GM19467 (cell line): ENCODE results near the gene PAX5.

Experiments
- ATAC-seq: cut with Tn5 transposase; IDR thresholded peaks from one replicate; pipeline ENCODE4 v1.9.1; 2021; ENCODE audit warnings: mild to moderate bottlenecking, moderate library complexity; ENCODE audit not compliant: unreplicated experiment

PAX5 gene

DNA sequence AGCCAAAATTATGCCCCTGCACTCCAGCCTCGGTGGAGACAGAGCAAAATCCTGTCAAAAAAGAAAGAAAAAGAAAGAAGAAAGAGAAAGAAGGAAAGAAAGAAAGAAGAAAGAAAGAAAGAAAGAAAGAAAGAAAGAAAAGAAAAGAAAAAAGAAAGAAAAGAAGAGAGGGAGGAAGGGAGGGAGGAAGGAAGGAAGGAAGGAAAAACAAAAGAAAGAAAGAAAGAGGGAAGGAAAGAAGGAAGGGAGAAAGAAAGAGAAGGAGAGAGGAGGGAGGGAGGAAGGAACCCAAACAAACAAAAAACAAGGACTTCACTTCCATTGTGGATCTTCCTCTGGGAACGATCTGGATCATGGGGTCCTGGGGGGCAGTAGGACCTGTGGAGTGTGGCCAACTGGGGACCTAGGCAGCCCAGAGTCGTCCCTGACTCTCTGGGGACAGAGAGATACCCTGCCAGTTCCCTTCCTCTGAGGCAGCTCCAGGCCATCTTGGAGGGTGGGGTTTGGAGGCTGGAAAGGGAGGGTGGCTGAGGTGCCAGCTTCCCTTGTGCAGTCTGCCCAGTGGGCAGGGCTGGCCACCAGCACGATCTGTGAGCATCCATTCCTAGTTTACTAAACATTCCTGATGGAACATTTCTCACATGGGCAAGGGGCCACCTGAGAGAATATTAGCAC, 216.8 kb downstream of the PAX5 start:
- no peak for ATAC-seq

DNA sequence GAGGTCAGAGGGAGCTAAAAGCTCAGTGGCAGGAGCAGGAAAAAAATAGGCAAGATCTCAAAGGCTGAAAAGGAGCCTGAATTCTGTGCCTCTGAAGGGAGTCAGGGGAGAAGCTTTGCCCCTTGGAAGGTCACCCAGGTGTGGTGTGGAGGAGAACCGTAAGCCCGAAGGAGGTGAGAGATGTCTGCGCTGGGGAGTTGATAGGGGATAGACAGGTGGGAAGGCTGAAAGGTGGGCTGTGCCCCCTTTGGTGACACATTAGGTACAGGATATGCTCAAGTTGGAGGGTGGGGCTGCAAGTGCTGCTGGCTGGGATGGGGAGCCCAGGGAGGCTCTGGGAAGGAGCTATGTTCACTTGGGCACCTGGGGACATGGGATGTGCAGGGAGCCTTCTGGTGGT, 217.7 kb downstream of the PAX5 start:
- ATAC-seq: no peak

DNA sequence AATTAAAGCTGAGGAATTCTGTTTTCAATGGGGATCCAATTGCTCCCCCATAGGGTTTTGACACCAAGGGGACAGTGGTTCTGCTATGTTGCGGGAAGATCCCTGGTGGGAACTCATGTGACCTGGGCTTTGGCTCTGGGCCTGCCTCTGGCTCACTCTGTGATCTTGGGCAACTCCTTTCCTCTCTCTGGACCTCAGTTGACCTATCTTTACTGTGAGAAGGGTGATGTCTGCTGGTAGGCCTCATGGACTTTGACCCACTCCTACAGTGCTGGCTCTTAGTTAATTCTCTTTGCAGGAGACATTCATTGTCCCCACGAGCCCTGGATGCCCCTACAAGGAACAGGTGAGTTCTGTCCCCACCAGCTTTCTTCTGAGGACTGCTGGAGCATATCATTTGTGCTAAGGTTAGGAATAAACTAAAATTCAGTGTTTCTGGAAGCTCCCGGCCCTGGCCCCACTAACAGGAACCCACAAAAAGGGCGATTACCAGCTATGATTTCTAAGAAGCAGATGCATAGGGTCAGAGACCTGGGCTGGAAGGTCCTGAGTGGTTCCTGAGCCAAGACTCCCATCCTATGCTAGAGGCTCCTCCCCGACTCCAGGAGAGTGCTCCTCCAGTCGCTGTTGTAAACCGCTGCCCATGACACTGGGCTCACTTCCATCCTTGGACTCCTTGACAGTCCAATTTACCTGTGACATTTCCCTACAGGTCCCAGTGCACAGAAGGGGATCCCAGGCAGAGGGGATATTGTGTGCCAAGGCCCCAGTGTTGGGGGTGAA, 218.3 kb downstream of the PAX5 start:
- ATAC-seq: no peak

DNA sequence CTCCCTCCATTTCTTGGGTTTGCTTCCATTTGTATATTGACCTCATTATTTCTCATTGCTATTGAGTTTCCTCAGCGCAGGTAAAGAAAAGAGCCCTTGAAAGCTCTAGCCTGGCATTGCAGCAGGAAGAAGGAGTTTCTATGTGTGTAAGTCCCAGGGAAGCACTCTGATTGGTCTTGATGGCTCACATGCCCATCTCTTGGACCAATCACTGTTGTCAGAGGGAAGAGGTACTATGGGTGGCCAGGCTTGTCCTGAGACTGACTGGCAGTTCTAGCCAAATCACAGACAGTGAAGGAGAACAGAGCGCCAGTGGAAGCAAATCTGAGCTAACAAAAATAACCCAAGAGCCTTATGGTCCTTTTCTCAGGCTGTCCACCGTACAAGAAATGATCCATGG, 219.0 kb downstream of the PAX5 start:
- ATAC-seq: no peak

DNA sequence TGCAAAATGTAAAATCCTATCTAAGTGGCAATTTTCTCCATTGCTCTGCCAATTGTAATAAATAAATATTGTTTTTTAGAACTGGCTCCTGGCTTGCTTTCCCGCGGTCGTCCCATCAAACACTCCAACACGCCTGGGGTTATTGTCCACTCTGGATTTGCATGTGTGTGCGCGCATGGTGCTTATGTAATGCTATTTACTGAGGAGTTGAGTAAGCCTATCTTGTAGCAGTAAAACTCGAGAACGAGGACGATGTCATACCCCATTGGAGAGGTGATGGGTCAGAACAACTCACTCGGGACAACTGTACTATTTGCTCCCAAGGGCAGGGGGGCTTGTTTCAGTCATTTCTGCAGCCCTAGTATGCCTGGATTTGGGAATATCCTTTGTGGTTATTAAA, 220.9 kb downstream of the PAX5 start:
- no peak for ATAC-seq

DNA sequence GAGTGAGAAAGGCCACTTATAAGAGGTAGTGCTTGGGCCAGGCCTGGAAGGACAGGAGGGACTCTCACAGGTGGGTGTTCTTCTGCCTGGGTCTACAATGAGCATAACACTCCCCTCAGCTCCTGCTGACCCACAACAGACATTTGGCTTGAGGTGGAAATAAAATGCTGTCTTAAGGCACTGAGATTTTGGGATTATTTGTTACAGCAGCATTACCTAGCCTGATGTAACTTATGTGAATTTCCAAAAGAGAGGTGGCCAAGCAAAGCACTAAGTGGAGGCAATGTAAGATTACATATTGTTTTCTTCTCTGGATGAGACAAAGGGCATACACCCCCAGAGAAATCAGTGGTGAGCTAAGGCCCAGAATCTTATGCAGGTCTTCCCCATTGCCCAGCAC, 221.5 kb downstream of the PAX5 start:
- ATAC-seq: no peak

DNA sequence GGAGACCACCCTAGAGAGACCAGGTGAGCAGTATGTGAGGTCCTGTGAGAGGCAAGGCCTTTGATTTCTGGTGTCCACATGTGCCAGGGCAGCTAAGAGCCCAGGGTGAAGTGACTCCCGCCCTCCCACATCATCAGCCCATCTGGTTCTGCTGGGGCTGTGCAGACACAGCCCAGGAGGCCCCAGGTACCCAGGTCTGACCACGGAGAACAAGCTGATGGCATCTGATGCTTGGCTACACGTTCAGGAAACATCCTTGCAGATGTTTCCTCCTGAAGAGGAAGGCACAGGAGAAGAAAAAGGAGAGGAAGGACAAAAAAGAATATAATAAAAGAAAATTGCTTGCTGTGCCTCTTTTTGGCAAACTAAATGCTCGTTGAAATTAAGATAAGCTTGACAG, 225.8 kb downstream of the PAX5 start:
- ATAC-seq: no peak

DNA sequence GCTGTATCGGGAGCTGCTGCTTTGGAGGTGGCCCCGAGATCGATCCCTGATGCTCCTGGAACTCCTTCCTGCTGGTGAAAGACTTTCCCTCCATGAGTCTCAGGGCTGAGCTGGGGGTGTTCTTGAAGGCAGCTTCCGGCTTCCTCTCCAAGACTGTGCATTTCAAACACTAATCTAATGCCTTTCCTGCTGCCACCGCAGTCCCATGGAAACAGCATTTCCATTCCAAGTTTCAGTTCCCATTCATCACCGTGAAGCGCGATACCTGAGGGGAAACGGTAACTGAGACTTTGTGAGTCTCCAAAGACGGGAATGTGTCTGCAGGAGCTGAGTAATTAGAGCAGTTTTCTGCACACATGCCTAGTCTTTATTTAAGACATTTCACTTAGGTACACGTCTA, 230.1 kb downstream of the PAX5 start:
- no peak for ATAC-seq

DNA sequence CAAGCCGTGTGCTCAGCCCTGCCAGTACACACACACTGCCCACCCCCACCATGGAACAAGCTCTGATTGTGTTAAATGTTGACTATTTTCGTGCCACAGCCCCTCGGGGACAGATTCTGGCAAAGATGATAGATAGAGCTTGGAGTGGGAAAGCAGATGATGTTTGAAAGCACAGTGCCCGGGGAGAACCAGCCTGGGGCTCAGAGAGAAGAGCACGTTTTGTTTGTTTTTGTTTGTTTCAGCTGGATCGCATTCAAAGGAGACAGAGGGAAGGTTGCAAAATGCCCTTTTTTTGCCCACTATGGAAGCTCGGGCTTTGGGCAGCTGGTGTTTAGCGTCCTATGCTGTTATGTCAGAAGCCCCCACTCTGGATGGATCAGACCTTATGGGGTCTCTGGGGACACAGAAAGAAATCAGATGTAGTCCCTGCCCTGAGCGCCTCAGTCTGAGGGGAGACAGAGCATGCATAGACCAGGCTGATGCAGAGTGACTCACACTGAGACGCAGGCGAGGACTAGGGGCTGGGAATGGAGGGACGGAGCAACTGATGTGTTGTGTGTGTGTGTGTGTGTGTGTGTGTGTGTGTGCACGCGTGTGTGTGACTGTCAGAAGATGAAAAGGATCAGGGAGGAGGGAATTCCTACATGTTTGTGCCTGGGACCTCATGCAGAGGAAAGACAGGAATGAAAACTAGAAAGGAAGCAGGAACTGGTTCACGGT, 231.7 kb downstream of the PAX5 start:
- ATAC-seq: no peak

DNA sequence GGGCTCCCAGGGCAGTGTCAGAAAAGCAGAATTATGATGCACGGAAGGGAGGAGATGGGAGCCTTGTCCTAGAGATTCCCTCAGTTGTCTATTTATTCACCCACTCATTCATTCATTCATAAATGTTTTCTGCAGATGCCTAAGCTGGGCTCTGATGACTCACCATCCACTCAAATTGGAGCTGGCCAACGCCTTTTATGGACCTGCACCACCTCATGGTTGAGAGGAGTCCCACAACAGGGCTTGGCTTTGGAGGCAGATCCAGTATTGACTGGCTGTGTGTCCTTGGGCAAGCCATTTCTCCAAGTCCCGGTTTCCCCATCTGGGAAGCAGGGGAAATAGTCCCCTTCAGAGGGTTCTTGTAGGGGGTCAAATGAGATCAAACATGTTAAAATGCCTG, 233.6 kb downstream of the PAX5 start:
- ATAC-seq: no peak

DNA sequence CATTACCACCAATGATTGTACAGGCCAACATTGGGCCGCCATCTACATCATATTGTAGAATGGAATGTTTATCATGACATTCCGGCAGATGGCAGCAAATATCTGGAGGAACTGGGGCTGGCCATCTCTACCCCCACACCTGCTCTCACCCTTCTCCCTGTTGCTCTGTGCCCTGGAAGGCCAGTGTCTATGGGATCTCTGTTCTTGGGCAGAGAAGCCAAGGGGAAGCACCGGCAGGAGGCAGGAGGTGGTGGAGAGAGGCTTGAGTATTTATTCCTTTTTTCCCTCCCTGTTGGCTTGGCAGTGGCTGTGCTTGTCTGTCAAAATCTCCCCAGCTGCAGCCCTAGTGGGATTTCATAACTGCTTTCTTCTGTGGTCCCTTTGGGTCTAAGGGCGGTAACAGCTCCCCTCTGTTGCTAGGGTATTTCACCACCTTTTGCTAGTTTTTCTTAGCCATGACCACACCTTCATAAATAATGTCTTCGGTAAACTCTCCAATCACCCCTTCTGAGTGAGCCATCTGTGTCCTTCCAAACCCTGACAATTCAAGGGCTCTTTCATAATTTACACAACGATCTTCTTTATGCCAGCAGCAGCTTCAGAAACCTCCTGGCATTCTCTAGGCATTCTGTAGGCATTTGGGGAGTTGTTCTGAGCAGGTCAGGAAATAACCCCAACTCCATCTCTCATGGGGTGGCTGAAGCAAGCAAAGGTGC, 235.6 kb downstream of the PAX5 start:
- ATAC-seq: no peak

DNA sequence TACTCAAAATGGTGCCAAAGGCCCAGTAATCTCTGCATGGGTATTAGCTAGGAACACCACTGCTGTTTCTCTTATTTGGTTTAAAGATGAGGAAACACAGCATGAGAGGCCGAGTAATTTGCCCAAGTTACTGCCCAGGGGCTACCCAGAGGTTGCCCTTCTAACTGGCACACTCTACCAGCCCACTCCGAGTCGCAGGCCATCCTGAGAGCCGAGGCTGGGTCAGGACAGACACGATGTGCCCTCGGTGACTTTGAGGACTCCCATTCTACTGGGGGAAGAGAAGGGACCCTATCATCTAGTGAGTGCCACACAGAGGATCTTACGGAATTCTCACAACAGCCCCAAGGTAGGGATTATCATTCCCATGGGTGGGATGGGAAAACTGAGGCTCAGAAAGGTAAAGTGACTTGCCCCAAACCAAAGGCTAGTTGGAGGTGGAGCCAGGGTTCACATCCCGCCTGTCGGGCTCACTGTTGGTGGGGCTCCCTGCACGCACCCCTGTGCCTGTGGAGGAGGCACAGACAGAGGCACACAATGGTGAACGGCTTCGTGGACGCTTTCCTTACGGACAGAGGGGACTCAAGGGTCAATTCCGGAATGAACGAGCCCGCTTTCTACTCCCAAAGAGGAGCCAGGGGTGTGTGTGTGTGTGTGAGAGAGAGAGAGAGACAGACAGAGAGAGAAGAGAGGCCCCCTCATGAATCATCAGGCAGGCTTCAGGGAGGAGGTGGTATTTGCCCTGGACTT, 236.4 kb downstream of the PAX5 start:
- ATAC-seq: no peak

DNA sequence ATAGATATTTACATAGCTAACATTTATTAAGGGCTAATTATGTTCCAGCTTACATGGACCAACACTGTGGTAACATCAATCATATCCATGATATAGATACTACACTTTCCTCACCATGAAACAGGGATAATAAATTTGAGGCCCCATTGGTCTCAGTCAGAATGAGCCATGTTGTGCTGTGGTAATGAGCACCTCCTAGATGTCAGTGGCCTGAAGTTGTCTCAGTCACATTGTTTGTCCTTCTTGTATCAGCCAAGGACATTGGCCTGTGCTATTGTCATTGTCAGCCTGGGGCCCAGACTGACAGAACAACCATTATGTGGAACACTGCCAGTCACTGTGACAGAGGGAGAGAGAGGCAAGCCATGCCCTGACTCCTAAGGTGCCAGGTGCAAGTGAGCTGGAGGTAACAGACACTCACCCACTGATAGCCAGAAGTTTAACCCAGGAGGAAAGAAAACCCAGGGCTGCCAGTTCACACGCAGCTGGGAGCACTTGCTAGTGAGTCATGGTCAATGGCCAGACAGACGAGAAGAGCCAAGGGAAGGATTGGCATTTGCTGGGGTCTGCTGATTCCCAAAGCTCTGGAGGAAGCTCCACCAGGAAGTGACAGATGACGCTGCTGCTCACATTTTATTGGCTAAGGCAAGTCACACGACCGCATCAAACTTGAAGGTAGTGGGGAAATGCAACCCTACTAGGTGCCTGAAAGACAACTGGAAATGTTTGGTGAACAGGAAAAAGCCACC, 237.2 kb downstream of the PAX5 start:
- ATAC-seq: no peak

DNA sequence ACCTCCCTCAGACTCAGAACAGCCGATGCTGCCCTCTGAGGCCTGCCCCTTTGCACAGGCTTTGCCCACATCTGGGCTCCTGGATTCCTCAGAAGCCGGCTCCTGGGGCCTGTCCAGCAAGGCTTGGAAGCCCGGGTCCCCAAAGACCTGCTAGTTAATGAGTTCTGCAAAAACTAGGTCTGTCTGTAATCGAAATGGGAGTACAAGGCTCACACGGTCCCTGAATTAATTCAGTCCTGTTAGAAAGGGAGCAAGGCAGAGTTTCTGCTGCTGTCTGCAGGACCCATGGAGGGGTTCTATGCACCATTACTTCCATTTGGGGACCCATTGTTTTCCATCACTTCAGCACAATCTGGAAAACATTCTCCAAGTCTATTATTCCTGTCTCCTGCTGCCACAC, 239.6 kb downstream of the PAX5 start:
- ATAC-seq: no peak

DNA sequence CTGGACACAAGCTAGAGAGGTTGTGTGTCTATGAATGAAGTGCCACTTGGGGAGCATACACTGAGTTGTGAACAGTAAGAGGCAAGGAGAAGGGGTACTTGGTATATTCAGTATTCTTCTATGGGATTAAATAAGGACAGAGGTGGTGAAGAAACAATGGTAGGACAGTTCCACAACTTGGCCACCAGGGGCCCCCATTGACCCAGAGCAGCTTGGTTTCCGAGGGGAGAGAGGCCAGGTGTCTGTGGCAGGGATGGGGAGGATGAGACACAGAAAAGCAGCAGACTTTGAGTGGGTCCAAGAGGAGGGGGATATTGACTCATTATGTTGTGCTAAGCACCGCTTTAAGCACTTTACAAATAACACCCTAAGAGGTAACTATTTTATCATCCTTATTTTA, 240.8 kb downstream of the PAX5 start:
- ATAC-seq: no peak

DNA sequence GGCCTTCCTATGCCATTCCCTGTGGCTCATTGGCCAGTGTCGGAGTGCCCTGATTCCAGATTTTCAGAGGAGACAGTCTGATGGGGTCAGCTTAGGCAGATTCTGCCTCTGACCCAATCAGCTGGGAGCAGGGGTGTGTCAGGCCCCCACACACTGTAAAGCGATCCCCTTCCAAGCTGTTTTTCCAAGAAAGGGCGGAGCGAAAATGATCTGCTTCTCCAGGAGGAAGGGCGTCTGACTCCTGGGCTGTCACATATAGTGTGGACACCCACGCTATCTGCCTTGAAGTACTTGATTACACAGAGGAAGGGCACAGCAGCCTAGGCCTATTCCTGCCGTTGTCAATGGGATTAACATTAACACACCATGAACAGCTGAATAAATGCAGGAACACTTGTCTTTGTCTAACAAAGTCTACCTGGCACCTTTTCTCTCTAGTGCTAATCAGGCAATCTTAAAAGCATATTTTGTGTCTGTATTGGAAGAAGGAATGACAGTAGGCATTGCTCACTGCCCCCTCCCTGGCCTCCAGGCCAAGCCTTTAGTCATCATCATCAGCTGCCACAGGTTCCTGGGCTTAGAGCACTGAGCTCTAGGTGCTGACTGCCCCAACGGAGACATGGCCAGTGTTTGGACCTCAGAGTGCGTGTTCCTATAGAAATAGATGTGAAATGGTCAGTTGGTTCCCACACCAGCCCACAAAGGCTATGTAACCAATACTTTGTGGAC, 242.7 kb downstream of the PAX5 start:
- ATAC-seq: no peak

DNA sequence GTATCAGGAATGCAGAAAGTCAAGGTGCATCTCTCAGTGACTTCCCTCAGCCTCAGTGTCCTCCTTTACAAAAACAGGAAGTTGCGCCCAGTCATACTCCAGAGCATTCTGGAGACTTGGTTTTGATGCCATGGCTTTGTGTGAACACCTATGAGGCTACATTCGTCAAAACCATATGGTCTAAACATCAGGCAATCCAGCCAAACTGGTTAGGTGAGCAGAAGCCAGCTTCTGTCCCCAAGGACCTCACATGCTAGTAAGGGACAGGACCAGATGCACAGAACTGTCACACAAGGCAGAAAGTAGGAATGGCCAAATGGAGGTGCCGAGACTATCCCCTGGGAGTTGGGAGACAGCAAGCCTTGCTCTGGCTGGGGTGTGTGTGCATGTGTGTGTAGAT, 244.2 kb downstream of the PAX5 start:
- no peak for ATAC-seq

DNA sequence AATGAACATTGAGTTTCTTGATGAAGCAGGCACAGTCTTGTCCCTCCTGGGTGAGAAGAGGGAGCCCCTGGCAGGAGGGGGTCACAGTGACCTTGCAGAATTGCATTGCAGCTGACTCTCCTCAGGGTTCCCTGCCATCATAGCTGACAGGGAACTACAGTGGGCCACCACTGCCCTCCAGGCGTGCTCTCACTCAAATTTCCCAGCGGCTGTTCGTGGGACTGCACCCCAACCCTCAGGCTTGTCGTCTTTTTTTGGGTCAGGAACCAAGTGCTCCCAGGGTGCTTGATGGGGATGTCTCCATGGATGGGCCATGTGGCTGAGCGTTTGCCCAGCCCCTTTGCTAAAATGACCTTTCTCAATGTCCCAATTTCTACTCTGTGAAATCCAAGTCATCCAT, 245.5 kb downstream of the PAX5 start:
- no peak for ATAC-seq

DNA sequence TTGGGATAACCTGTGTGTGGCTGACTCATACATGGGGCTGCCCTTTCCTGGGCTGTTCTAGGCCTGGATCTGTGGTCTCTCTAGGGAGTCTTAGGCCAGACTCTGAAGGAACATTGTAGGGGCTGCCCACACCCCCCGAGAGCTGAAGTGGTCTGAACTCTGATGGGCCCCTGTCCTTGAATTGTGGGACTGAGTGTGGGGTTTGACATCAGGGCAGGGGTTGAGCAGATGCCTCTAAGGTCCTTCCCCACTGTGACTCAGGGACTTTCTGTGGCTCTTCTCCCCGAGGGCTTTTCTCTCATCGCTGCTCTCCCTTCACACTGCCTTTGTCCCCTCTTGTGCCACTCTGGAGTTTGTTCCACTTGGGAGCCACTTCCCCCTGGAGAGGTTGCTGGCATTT, 246.4 kb downstream of the PAX5 start:
- no peak for ATAC-seq
